IgD-negative memory B cell (primary cell): ENCODE data around the gene YJEFN3. TPM values are rescaled to one million over a fixed set of nuclear protein-coding genes. Genes with fewer than 3 reads are reported as not detected.
A peak's percentile ranks its signal among the peaks of the same experiment; 100 is the strongest.

ENCODE experiments used
- H3K27ac Mint-ChIP-seq, 3 donors: one replicate each; pipeline ENCODE4 v1.8.0; 2020 to 2022; ENCODE audit warnings: mild to moderate bottlenecking in 3 of 3, mixed read lengths in 3 of 3, moderate library complexity in 1 of 3
- H3K27me3 Mint-ChIP-seq: one replicate; pipeline ENCODE4 v1.8.0; 2021; ENCODE audit warnings: mixed read lengths
- H3K36me3 Mint-ChIP-seq: one replicate; pipeline ENCODE4 v1.8.0; 2020; ENCODE audit warnings: mild to moderate bottlenecking, mixed read lengths
- H3K4me1 Mint-ChIP-seq, 3 donors: one replicate each; pipeline ENCODE4 v1.8.0; 2020 to 2022; ENCODE audit warnings: mixed read lengths in 3 of 3, mild to moderate bottlenecking in 1 of 3
- H3K4me3 Mint-ChIP-seq, 4 donors: one replicate each; pipeline ENCODE4 v1.8.0; 2020 to 2022; ENCODE audit warnings: mild to moderate bottlenecking in 4 of 4, mixed read lengths in 4 of 4, moderate library complexity in 3 of 4
- H3K9me3 Mint-ChIP-seq, 3 donors: one replicate each; pipeline ENCODE4 v1.8.0; 2020 to 2021; ENCODE audit warnings: mixed read lengths in 3 of 3, mild to moderate bottlenecking in 1 of 3
- polyA plus RNA-seq: library from polyadenylated mRNA; unstranded; fragments of 300-500 nt; fragmentation: Illumina TruSeq; gene quantifications from one replicate; pipeline ENCODE4 v1.2.3, GENCODE V29; 2021

Gene YJEFN3
- polyA plus RNA-seq, 1 donor from 2014 or later: not detected

GRCh38 chr19:19558636-19559035 lies 29.9 kb downstream of the YJEFN3 start:
- Mint-ChIP-seq H3K36me3 (no peaks in the 10 kb centered on the region), H3K4me1 (peaks cover 0 to 2% (median 0%) of the 10 kb centered on the region in 3 donors), H3K27me3 (no peaks in the 10 kb centered on the region), H3K4me3 (no peak overlapping the region), H3K27ac (no peak overlapping the region), H3K9me3 (no peaks in the 10 kb centered on the region)

- Mint-ChIP-seq H3K9me3 (no peaks in the 10 kb centered on the region), H3K27ac (peak overlapping the region in 2 of 3 donors; percentile 39 to 77), H3K36me3 (no peaks in the 10 kb centered on the region), H3K4me3 (no peak overlapping the region), H3K27me3 (no peaks in the 10 kb centered on the region), H3K4me1 (no peaks in the 10 kb centered on the region)
Observed at GRCh38 chr19:19559931-19560330, 31.2 kb downstream of the YJEFN3 start.

- no peaks in the 10 kb centered on the region for H3K9me3 Mint-ChIP-seq
- peak overlapping the region in 1 of 4 donors; percentile 13 for H3K4me3 Mint-ChIP-seq
- H3K27ac Mint-ChIP-seq: peak overlapping the region in 2 of 3 donors; percentile 54 to 73
- no peaks in the 10 kb centered on the region for H3K4me1 Mint-ChIP-seq
- H3K27me3 Mint-ChIP-seq: no peaks in the 10 kb centered on the region
- H3K36me3 Mint-ChIP-seq: no peaks in the 10 kb centered on the region
Observed at GRCh38 chr19:19561946-19562664, 33.4 kb downstream of the YJEFN3 start.

GRCh38 chr19:19562665-19563347 lies 34.1 kb downstream of the YJEFN3 start:
- Mint-ChIP-seq H3K36me3 (no peaks in the 10 kb centered on the region), H3K27ac (no peak overlapping the region), H3K4me3 (no peak overlapping the region), H3K4me1 (no peaks in the 10 kb centered on the region), H3K27me3 (no peaks in the 10 kb centered on the region), H3K9me3 (peaks cover 0 to 2% (median 0%) of the 10 kb centered on the region in 3 donors)

- Mint-ChIP-seq H3K27me3 (no peaks in the 10 kb centered on the region), H3K9me3 (peaks cover 0 to 2% (median 0%) of the 10 kb centered on the region in 3 donors), H3K4me1 (no peaks in the 10 kb centered on the region), H3K4me3 (no peak overlapping the region), H3K27ac (no peak overlapping the region), H3K36me3 (no peaks in the 10 kb centered on the region)
Observed at GRCh38 chr19:19563348-19563848, 34.7 kb downstream of the YJEFN3 start.

GRCh38 chr19:19566306-19566705 lies 37.6 kb downstream of the YJEFN3 start:
- Mint-ChIP-seq H3K4me3 (no peak overlapping the region), H3K36me3 (peaks cover 8% of the 10 kb centered on the region), H3K27me3 (no peaks in the 10 kb centered on the region), H3K4me1 (no peaks in the 10 kb centered on the region), H3K27ac (no peak overlapping the region), H3K9me3 (peaks cover 0 to 2% (median 0%) of the 10 kb centered on the region in 3 donors)

GRCh38 chr19:19567391-19567790 lies 38.7 kb downstream of the YJEFN3 start:
- H3K27ac Mint-ChIP-seq: no peak overlapping the region

GRCh38 chr19:19568802-19569756 lies 40.4 kb downstream of the YJEFN3 start:
- H3K27me3 Mint-ChIP-seq: no peaks in the 10 kb centered on the region
- H3K4me1 Mint-ChIP-seq: no peaks in the 10 kb centered on the region
- H3K4me3 Mint-ChIP-seq: no peak overlapping the region
- peaks cover 8% of the 10 kb centered on the region for H3K36me3 Mint-ChIP-seq
- no peak overlapping the region for H3K27ac Mint-ChIP-seq
- H3K9me3 Mint-ChIP-seq: peaks cover 0 to 2% (median 0%) of the 10 kb centered on the region in 3 donors

More at GRCh38 chr19:19567391-19567790, 38.7 kb downstream of the YJEFN3 start:
- no peaks in the 10 kb centered on the region for H3K4me1 Mint-ChIP-seq
- H3K27me3 Mint-ChIP-seq: no peaks in the 10 kb centered on the region
- no peak overlapping the region for H3K4me3 Mint-ChIP-seq
- peaks cover 8% of the 10 kb centered on the region for H3K36me3 Mint-ChIP-seq
- H3K9me3 Mint-ChIP-seq: peaks cover 0 to 2% (median 0%) of the 10 kb centered on the region in 3 donors

GRCh38 chr19:19570571-19570970 lies 41.9 kb downstream of the YJEFN3 start:
- Mint-ChIP-seq H3K4me1 (no peaks in the 10 kb centered on the region), H3K9me3 (peaks cover 0 to 2% (median 0%) of the 10 kb centered on the region in 3 donors), H3K36me3 (peaks cover 10% of the 10 kb centered on the region), H3K27me3 (no peaks in the 10 kb centered on the region), H3K27ac (no peak overlapping the region), H3K4me3 (no peak overlapping the region)

- peaks cover 10% of the 10 kb centered on the region for H3K36me3 Mint-ChIP-seq
- no peaks in the 10 kb centered on the region for H3K27me3 Mint-ChIP-seq
- peaks cover 0 to 2% (median 0%) of the 10 kb centered on the region in 3 donors for H3K9me3 Mint-ChIP-seq
- no peak overlapping the region for H3K27ac Mint-ChIP-seq
- H3K4me1 Mint-ChIP-seq: no peaks in the 10 kb centered on the region
- no peak overlapping the region for H3K4me3 Mint-ChIP-seq
Observed at GRCh38 chr19:19571071-19571786, 42.5 kb downstream of the YJEFN3 start.

GRCh38 chr19:19575411-19575810 lies 46.7 kb downstream of the YJEFN3 start:
- Mint-ChIP-seq H3K4me3 (no peak overlapping the region), H3K27ac (peak overlapping the region in 1 of 3 donors; percentile 74), H3K27me3 (no peaks in the 10 kb centered on the region), H3K36me3 (peaks cover 4% of the 10 kb centered on the region), H3K4me1 (no peaks in the 10 kb centered on the region), H3K9me3 (no peaks in the 10 kb centered on the region)

GRCh38 chr19:19578252-19578651 lies 49.5 kb downstream of the YJEFN3 start:
- no peaks in the 10 kb centered on the region for H3K27me3 Mint-ChIP-seq
- no peak overlapping the region for H3K27ac Mint-ChIP-seq
- no peak overlapping the region for H3K4me3 Mint-ChIP-seq
- H3K9me3 Mint-ChIP-seq: no peaks in the 10 kb centered on the region
- H3K4me1 Mint-ChIP-seq: no peaks in the 10 kb centered on the region
- H3K36me3 Mint-ChIP-seq: peaks cover 2% of the 10 kb centered on the region

- Mint-ChIP-seq H3K9me3 (no peaks in the 10 kb centered on the region), H3K4me3 (no peak overlapping the region), H3K27me3 (no peaks in the 10 kb centered on the region), H3K36me3 (peaks cover 2% of the 10 kb centered on the region), H3K27ac (peak overlapping the region in 1 of 3 donors; percentile 43), H3K4me1 (no peaks in the 10 kb centered on the region)
Observed at GRCh38 chr19:19579533-19580361, 51.0 kb downstream of the YJEFN3 start.
